HFF-Myc (cell line): Measurements from ENCODE around the gene AAMP.

Experiments used
- DNase-seq: peaks from one replicate; pipeline ENCODE4 v3.0.0-alpha.2; 2011; ENCODE audit warnings: low read depth; ENCODE audit errors: extremely low read depth
- H3K4me3 ChIP-seq: replicated peaks from 2 replicates; pipeline ENCODE4 v1.5.1; 2011; ENCODE audit warnings: low read depth, mild to moderate bottlenecking, control low read depth, low read length
- CTCF ChIP-seq: IDR thresholded peaks from 2 replicates; pipeline ENCODE4 v1.5.1; 2012; ENCODE audit warnings: mild to moderate bottlenecking, low read depth, low read length, control low read depth; ENCODE audit errors: missing control alignments

AAMP gene

GRCh38 chr2:218261423-218262236 is 8.3 kb downstream of the AAMP start:
- no peak for TF ChIP-seq CTCF
- DNase-seq, result no peak
- H3K4me3 ChIP-seq, result no peak overlapping the region

GRCh38 chr2:218260742-218261422 is 9.1 kb downstream of the AAMP start, which contains the start of gene GPBAR1:
Gene GPBAR1, plus strand, starts transcription at chr2:218261015. Its CDS starts 1,710 bp downstream, at chr2:218262725.
- no peak for DNase-seq
- H3K4me3 ChIP-seq, result no peak within 1 kb of the TSS
- TF ChIP-seq CTCF, result no peak

- no peak for TF ChIP-seq CTCF
- DNase-seq, result no peak
- no peak overlapping the region for H3K4me3 ChIP-seq
Observed at GRCh38 chr2:218260166-218260565, 9.8 kb downstream of the AAMP start.

GRCh38 chr2:218259099-218259961 is 10.6 kb downstream of the AAMP start:
- no peak for DNase-seq
- H3K4me3 ChIP-seq, result no peak overlapping the region
- no peak for TF ChIP-seq CTCF

GRCh38 chr2:218257390-218257981 is 12.5 kb downstream of the AAMP start:
- peak; percentile 81 for TF ChIP-seq CTCF
- H3K4me3 ChIP-seq, result no peak overlapping the region
- DNase-seq, result no peak
